MM.1S (cell line): ENCODE measurements around the gene PRDM12.

ENCODE experiments used
- DNase-seq: peaks from one replicate; pipeline ENCODE4 v3.0.0-alpha.2; 2015
- H2AFZ ChIP-seq: fragments of 300-600 bp; sonication (generic); 2 replicates; pipeline ENCODE4 v1.6.0; 2016; ENCODE audit warnings: antibody characterized with exemption, low read length
- H3F3A ChIP-seq: fragments of 300-600 bp; sonication (generic); 2 replicates; pipeline ENCODE4 v1.6.1; 2016; ENCODE audit warnings: mild to moderate bottlenecking, antibody characterized with exemption, low read length, moderate library complexity, mixed read lengths; ENCODE audit not compliant: insufficient read depth
- H3K27ac ChIP-seq: fragments of 300-600 bp; sonication (generic); 2 replicates; pipeline ENCODE4 v1.5.1; 2016; ENCODE audit warnings: mild to moderate bottlenecking, low read length
- H3K27me3 ChIP-seq: fragments of 300-600 bp; sonication (generic); replicated peaks from 2 replicates; pipeline ENCODE4 v1.6.0; 2016; ENCODE audit warnings: low read length; ENCODE audit not compliant: insufficient read depth
- H3K36me3 ChIP-seq: fragments of 300-600 bp; sonication (generic); replicated peaks from 2 replicates; pipeline ENCODE4 v1.6.1; 2016; ENCODE audit warnings: mild to moderate bottlenecking, low read length, mixed read lengths; ENCODE audit not compliant: insufficient read depth
- H3K4me1 ChIP-seq: fragments of 300-600 bp; sonication (generic); 2 replicates; pipeline ENCODE4 v1.6.1; 2016; ENCODE audit warnings: low read length, mixed read lengths
- H3K4me2 ChIP-seq: fragments of 300-600 bp; sonication (generic); 2 replicates; pipeline ENCODE4 v1.6.0; 2016; ENCODE audit warnings: low read depth, low read length
- H3K4me3 ChIP-seq: fragments of 300-600 bp; sonication (generic); 2 replicates; pipeline ENCODE4 v1.5.1; 2016; ENCODE audit warnings: low read length, mixed read lengths
- H3K79me2 ChIP-seq: fragments of 300-600 bp; sonication (generic); 2 replicates; pipeline ENCODE4 v1.6.1; 2016; ENCODE audit warnings: mixed run types, low read length, mixed read lengths
- H3K9ac ChIP-seq: fragments of 300-600 bp; sonication (generic); 2 replicates; pipeline ENCODE4 v1.6.1; 2016; ENCODE audit warnings: low read length, mixed read lengths
- H3K9me2 ChIP-seq: fragments of 300-600 bp; sonication (generic); replicated peaks from 2 replicates; pipeline ENCODE4 v1.6.1; 2016; ENCODE audit warnings: mild to moderate bottlenecking, low read length, mixed read lengths; ENCODE audit not compliant: insufficient read depth
- H3K9me3 ChIP-seq: fragments of 300-600 bp; sonication (generic); replicated peaks from 2 replicates; pipeline ENCODE4 v1.6.1; 2016; ENCODE audit warnings: mild to moderate bottlenecking, low read length, mixed read lengths; ENCODE audit not compliant: insufficient read depth
- H4K20me1 ChIP-seq: fragments of 300-600 bp; sonication (generic); 2 replicates; pipeline ENCODE4 v1.6.1; 2016; ENCODE audit warnings: mild to moderate bottlenecking, low read length, moderate library complexity, mixed read lengths; ENCODE audit not compliant: insufficient read depth
- CTCF ChIP-seq: fragments of 300-600 bp; sonication (generic); IDR thresholded peaks from 2 replicates; pipeline ENCODE4 v1.5.1; 2016; ENCODE audit warnings: antibody characterized with exemption, low read length, mixed read lengths
- EZH2 ChIP-seq: fragments of 300-600 bp; sonication (generic); optimal IDR thresholded peaks from 2 replicates; pipeline ENCODE3; 2017; ENCODE audit warnings: low read depth, mild to moderate bottlenecking, antibody characterized with exemption, low read length, mixed read lengths
- EZH2phosphoT487 ChIP-seq: fragments of 300-600 bp; sonication (generic); IDR thresholded peaks from 2 replicates; pipeline ENCODE4 v1.6.1; 2018; ENCODE audit warnings: antibody characterized with exemption, low read length

The PRDM12 gene

GRCh38 chr9:130715270-130715669, 50.9 kb downstream of the PRDM12 start:
- no peak for DNase-seq
- no peaks in the 10 kb centered on the region for H4K20me1 ChIP-seq
- no peak overlapping the region for H3K4me3 ChIP-seq
- H2AFZ ChIP-seq, result no peak overlapping the region
- H3K9me3 ChIP-seq, result no peaks in the 10 kb centered on the region
- H3F3A ChIP-seq, result peaks cover 4% of the 10 kb centered on the region; the same call in 1 of the 2 replicates
- no peaks in the 10 kb centered on the region for H3K9me2 ChIP-seq
- H3K36me3 ChIP-seq, result no peaks in the 10 kb centered on the region
- no peak overlapping the region for H3K27ac ChIP-seq
- H3K4me1 ChIP-seq, result peaks cover 13% of the 10 kb centered on the region
- TF ChIP-seq EZH2 (no peak), EZH2phosphoT487 (no peak), CTCF (no peak)
- H3K27me3 ChIP-seq, result no peaks in the 10 kb centered on the region
- peak overlapping the region; percentile 81 for H3K4me2 ChIP-seq
- H3K9ac ChIP-seq, result no peak overlapping the region
- peaks cover 46% of the 10 kb centered on the region for H3K79me2 ChIP-seq

- no peaks in the 10 kb centered on the region for H3K9me3 ChIP-seq
- H3K27ac ChIP-seq, result no peak overlapping the region
- H3K27me3 ChIP-seq, result no peaks in the 10 kb centered on the region
- H3K4me3 ChIP-seq, result no peak overlapping the region
- no peaks in the 10 kb centered on the region for H3F3A ChIP-seq
- peaks cover 12% of the 10 kb centered on the region for H3K4me1 ChIP-seq
- H2AFZ ChIP-seq, result no peak overlapping the region
- H3K9me2 ChIP-seq, result no peaks in the 10 kb centered on the region
- H4K20me1 ChIP-seq, result no peaks in the 10 kb centered on the region
- TF ChIP-seq EZH2phosphoT487 (no peak), CTCF (no peak), EZH2 (no peak)
- no peak overlapping the region for H3K4me2 ChIP-seq
- no peaks in the 10 kb centered on the region for H3K36me3 ChIP-seq
- H3K9ac ChIP-seq, result no peak overlapping the region
- peaks cover 41% of the 10 kb centered on the region for H3K79me2 ChIP-seq
- DNase-seq, result no peak
Measured at GRCh38 chr9:130718562-130718961, 54.2 kb downstream of the PRDM12 start.

- H3K4me1 ChIP-seq, result no peaks in the 10 kb centered on the region
Measured at GRCh38 chr9:130720762-130721161, 56.4 kb downstream of the PRDM12 start.

GRCh38 chr9:130728721-130729120, 64.3 kb downstream of the PRDM12 start:
- Histone ChIP-seq H3K4me3 (no peak overlapping the region), H3K27ac (no peak overlapping the region), H3K9me3 (no peaks in the 10 kb centered on the region), H2AFZ (no peak overlapping the region), H4K20me1 (no peaks in the 10 kb centered on the region), H3K4me2 (no peak overlapping the region), H3K9ac (no peak overlapping the region), H3K4me1 (no peaks in the 10 kb centered on the region), H3F3A (no peaks in the 10 kb centered on the region), H3K9me2 (no peaks in the 10 kb centered on the region), H3K27me3 (no peaks in the 10 kb centered on the region), H3K79me2 (no peaks in the 10 kb centered on the region), H3K36me3 (no peaks in the 10 kb centered on the region)
- TF ChIP-seq EZH2phosphoT487, result no peak
- no peak for TF ChIP-seq CTCF
- TF ChIP-seq EZH2, result no peak
- DNase-seq, result no peak

More at GRCh38 chr9:130720762-130721161, 56.4 kb downstream of the PRDM12 start:
- no peaks in the 10 kb centered on the region for H3F3A ChIP-seq
- H4K20me1 ChIP-seq, result no peaks in the 10 kb centered on the region
- no peak for TF ChIP-seq EZH2phosphoT487
- no peak for TF ChIP-seq EZH2
- H3K27me3 ChIP-seq, result no peaks in the 10 kb centered on the region
- no peak overlapping the region for H3K27ac ChIP-seq
- H3K9me2 ChIP-seq, result no peaks in the 10 kb centered on the region
- no peaks in the 10 kb centered on the region for H3K36me3 ChIP-seq
- no peak overlapping the region for H3K4me2 ChIP-seq
- H3K9ac ChIP-seq, result no peak overlapping the region
- peaks cover 19% of the 10 kb centered on the region for H3K79me2 ChIP-seq
- no peak overlapping the region for H2AFZ ChIP-seq
- DNase-seq, result no peak
- no peaks in the 10 kb centered on the region for H3K9me3 ChIP-seq
- no peak overlapping the region for H3K4me3 ChIP-seq
